Thoracic aorta (tissue), 2 donors: ENCODE measurements around the gene IGF1R. TPM values are rescaled to one million over a fixed set of nuclear protein-coding genes. Genes with fewer than 3 reads are reported as not detected.
A peak's percentile ranks its signal among the peaks of the same experiment; 100 is the strongest.

Experiments
- ATAC-seq: fragments of 150-250 bp; one replicate; pipeline ENCODE4 v1.8.0; 2017; ENCODE audit warnings: low read depth; ENCODE audit not compliant: insufficient number of reproducible peaks, low FRiP score
- DNase-seq: peaks from one replicate; pipeline ENCODE4 v3.0.0-alpha.2; 2020; ENCODE audit warnings: low spot score
- H3K27ac ChIP-seq, 2 donors: fragments of 200-600 bp; sonication (generic); 1 replicate in 1 of 2; 2 replicates in 1 of 2; pipeline ENCODE4 v1.5.1; 2016; ENCODE audit warnings: mild to moderate bottlenecking in 2 of 2, moderate library complexity in 2 of 2
- H3K27me3 ChIP-seq: fragments of 200-600 bp; sonication (generic); replicated peaks from 2 replicates; pipeline ENCODE4 v1.6.0; 2016; ENCODE audit warnings: mild to moderate bottlenecking; ENCODE audit not compliant: insufficient read depth
- H3K36me3 ChIP-seq: fragments of 200-600 bp; sonication (generic); one replicate; pipeline ENCODE4 v1.5.1; 2016
- H3K4me1 ChIP-seq, 2 donors: fragments of 200-600 bp; sonication (generic); 1 replicate in 1 of 2; 2 replicates in 1 of 2; pipeline versions ENCODE4 v1.5.1 to v1.6.0; 2016; ENCODE audit warnings: low read depth in 2 of 2, mild to moderate bottlenecking in 1 of 2; ENCODE audit not compliant: control insufficient read depth in 1 of 2
- H3K4me3 ChIP-seq: fragments of 200-600 bp; sonication (generic); 2 replicates; pipeline ENCODE4 v1.5.1; 2016; ENCODE audit warnings: mild to moderate bottlenecking
- H3K9me3 ChIP-seq: fragments of 200-600 bp; sonication (generic); 2 replicates; pipeline ENCODE4 v1.5.1; 2016
- CTCF ChIP-seq: fragments of 200-600 bp; sonication (generic); IDR thresholded peaks from one replicate; pipeline ENCODE4 v1.5.1; 2019; ENCODE audit warnings: antibody characterized with exemption
- total RNA-seq, 2 donors: library from RNA; depleted of rRNA; stranded (reverse); fragments of >200 nt; gene quantifications; one replicate each; pipeline versions ENCODE4 v1.1.0 to v1.2.3, GENCODE V29; 2016

The IGF1R gene
- total RNA-seq, 2 donors from 2014 or later, result 127 to 159 TPM

- Histone ChIP-seq H3K27ac (peak overlapping the region; percentile 38 to 67), H3K4me3 (no peak overlapping the region), H3K27me3 (no peaks in the 10 kb centered on the region), H3K4me1 (peaks cover 25 to 80% of the 10 kb centered on the region in 2 donors), H3K9me3 (no peaks in the 10 kb centered on the region), H3K36me3 (no peaks in the 10 kb centered on the region)
- DNase-seq, result no peak
- no peak for ATAC-seq
- no peak for TF ChIP-seq CTCF
Measured at GRCh38 chr15:98677345-98678059, 29.2 kb downstream of the IGF1R start.

GRCh38 chr15:98678484-98678883 is 30.1 kb downstream of the IGF1R start:
- Histone ChIP-seq H3K4me3 (no peak overlapping the region), H3K27me3 (no peaks in the 10 kb centered on the region), H3K4me1 (peaks cover 33 to 80% of the 10 kb centered on the region in 2 donors), H3K36me3 (no peaks in the 10 kb centered on the region), H3K27ac (peak overlapping the region in 1 of 2 donors; percentile 38), H3K9me3 (no peaks in the 10 kb centered on the region)
- DNase-seq, result no peak
- no peak for ATAC-seq
- no peak for TF ChIP-seq CTCF

GRCh38 chr15:98681061-98681460 is 32.7 kb downstream of the IGF1R start:
- no peaks in the 10 kb centered on the region for H3K9me3 ChIP-seq
- no peaks in the 10 kb centered on the region for H3K27me3 ChIP-seq
- no peak for TF ChIP-seq CTCF
- ATAC-seq (no peak), DNase-seq (no peak)
- H3K36me3 ChIP-seq, result no peaks in the 10 kb centered on the region
- no peak overlapping the region for H3K4me3 ChIP-seq
- peaks cover 28 to 82% of the 10 kb centered on the region in 2 donors for H3K4me1 ChIP-seq
- no peak overlapping the region for H3K27ac ChIP-seq

- peaks cover 29 to 81% of the 10 kb centered on the region in 2 donors for H3K4me1 ChIP-seq
- ATAC-seq (no peak), DNase-seq (no peak)
- H3K36me3 ChIP-seq, result no peaks in the 10 kb centered on the region
- TF ChIP-seq CTCF, result no peak
- H3K9me3 ChIP-seq, result no peaks in the 10 kb centered on the region
- H3K27ac ChIP-seq, result peak overlapping the region in 1 of 2 donors; percentile 30
- H3K4me3 ChIP-seq, result no peak overlapping the region
- H3K27me3 ChIP-seq, result no peaks in the 10 kb centered on the region
Measured at GRCh38 chr15:98682992-98683701, 34.8 kb downstream of the IGF1R start.

- no peak for TF ChIP-seq CTCF
- Histone ChIP-seq H3K4me1 (peaks cover 25 to 81% of the 10 kb centered on the region in 2 donors), H3K27ac (peak overlapping the region in 1 of 2 donors; percentile 30), H3K27me3 (no peaks in the 10 kb centered on the region), H3K36me3 (no peaks in the 10 kb centered on the region), H3K9me3 (no peaks in the 10 kb centered on the region), H3K4me3 (peak overlapping the region; percentile 24)
- no peak for DNase-seq
- ATAC-seq, result no peak
Measured at GRCh38 chr15:98683831-98684230, 35.5 kb downstream of the IGF1R start.
